IMR-90 (cell line): ENCODE results near the gene OR6J1. TPM values are rescaled to one million over a fixed set of nuclear protein-coding genes. Genes with fewer than 3 reads are reported as not detected.
A peak's percentile ranks its signal among the peaks of the same experiment; 100 is the strongest.

Experiments used
- ATAC-seq: fragments of 200-7000 bp; cut with Tn5 transposase; 2 replicates; pipeline ENCODE4 v1.9.1; 2020; ENCODE audit warnings: low read depth, mild to moderate bottlenecking, moderate library complexity
- BruUV-seq: library from RNA; stranded (reverse); fragments of 400-500 nt; replicated peaks from 2 replicates; lab custom pipeline; 2021; lab: Mats Ljungman, UMichigan
- CTCF ChIA-PET: fragments of 300-600 bp; formaldehyde crosslinking; extraction: SDS; loops from one replicate; lab custom pipeline; 2021; ENCODE audit warnings: antibody characterized with exemption; lab: Yijun Ruan, JAX
- POLR2A ChIA-PET: fragments of 300-600 bp; sonication (Branson Sonifier 250); formaldehyde crosslinking; loops from one replicate; lab custom pipeline; 2022; ENCODE audit warnings: antibody characterized with exemption; ENCODE audit not compliant: unreplicated experiment; lab: Charles Lee
- DNase-seq: peaks from one replicate; pipeline ENCODE4 v3.0.0; 2013
- H2AFZ ChIP-seq: replicated peaks from 2 replicates; pipeline ENCODE3; 2013; ENCODE audit warnings: low read length, mild to moderate bottlenecking; ENCODE audit not compliant: poor library complexity
- H2AK5ac ChIP-seq: 2 replicates; pipeline ENCODE4 v1.6.1; 2013; ENCODE audit warnings: low read depth, low read length, inconsistent platforms
- H2AK9ac ChIP-seq: replicated peaks from 2 replicates; pipeline ENCODE3; 2013; ENCODE audit warnings: mild to moderate bottlenecking, low read depth, low read length, moderate library complexity; ENCODE audit not compliant: poor library complexity
- H2BK120ac ChIP-seq: 2 replicates; pipeline ENCODE4 v1.6.1; 2013; ENCODE audit warnings: low read depth, low read length, inconsistent platforms
- H2BK15ac ChIP-seq: 3 replicates; pipeline ENCODE4 v1.6.1; 2013; ENCODE audit warnings: low read depth, low read length, inconsistent platforms
- H2BK20ac ChIP-seq: 2 replicates; pipeline ENCODE4 v1.6.1; 2013; ENCODE audit warnings: low read depth, mild to moderate bottlenecking, inconsistent platforms, low read length, moderate library complexity
- H2BK5ac ChIP-seq: 2 replicates; pipeline ENCODE4 v1.6.1; 2013; ENCODE audit warnings: mild to moderate bottlenecking, low read depth, low read length, inconsistent platforms; ENCODE audit not compliant: poor library complexity, severe bottlenecking
- H3K14ac ChIP-seq: replicated peaks from 2 replicates; pipeline ENCODE4 v1.6.1; 2013; ENCODE audit warnings: low read depth, low read length, inconsistent platforms
- H3K18ac ChIP-seq: 2 replicates; pipeline ENCODE4 v1.6.1; 2013; ENCODE audit warnings: low read depth, low read length, control low read depth
- H3K23ac ChIP-seq: 2 replicates; pipeline ENCODE4 v1.6.1; 2013; ENCODE audit warnings: low read depth, low read length, inconsistent platforms
- H3K27ac ChIP-seq: 2 replicates; pipeline ENCODE4 v1.5.1; 2013; ENCODE audit warnings: mild to moderate bottlenecking, control low read depth, low read length; ENCODE audit not compliant: insufficient read depth
- H3K27me3 ChIP-seq: 2 replicates; pipeline ENCODE4 v1.6.1; 2013; ENCODE audit warnings: low read length; ENCODE audit not compliant: control insufficient read depth, insufficient read depth
- H3K36me3 ChIP-seq: 2 replicates; pipeline ENCODE4 v1.6.1; 2013; ENCODE audit warnings: low read length, mixed read lengths; ENCODE audit not compliant: control insufficient read depth, insufficient read depth
- H3K4ac ChIP-seq: 2 replicates; pipeline ENCODE4 v1.6.1; 2013; ENCODE audit warnings: low read depth, low read length, inconsistent platforms
- H3K4me1 ChIP-seq: 2 replicates; pipeline ENCODE4 v1.6.1; 2013; ENCODE audit warnings: low read length, mixed read lengths; ENCODE audit not compliant: control insufficient read depth, insufficient read depth
- H3K4me2 ChIP-seq: 2 replicates; pipeline ENCODE4 v1.6.1; 2013; ENCODE audit warnings: low read depth, mild to moderate bottlenecking, control low read depth, low read length, moderate library complexity
- H3K4me3 ChIP-seq: 2 replicates; pipeline ENCODE4 v1.5.1; 2013; ENCODE audit warnings: low read depth, mild to moderate bottlenecking, control low read depth, low read length, moderate library complexity; ENCODE audit not compliant: insufficient read depth
- H3K56ac ChIP-seq: 2 replicates; pipeline ENCODE4 v1.6.1; 2013; ENCODE audit warnings: low read length, inconsistent platforms; ENCODE audit not compliant: insufficient read depth; ENCODE audit errors: extremely low read depth
- H3K79me1 ChIP-seq, 2 experiments: 2 replicates each; pipeline ENCODE4 v1.6.1; 2013; ENCODE audit warnings: low read length in 2 of 2, inconsistent platforms in 1 of 2, low read depth in 1 of 2
- H3K9ac ChIP-seq: 2 replicates; pipeline ENCODE4 v1.6.1; 2013; ENCODE audit warnings: low read depth, low read length, control low read depth
- H3K9me1 ChIP-seq: 2 replicates; pipeline ENCODE4 v1.6.1; 2013; ENCODE audit warnings: low read length, inconsistent platforms; ENCODE audit not compliant: insufficient read depth
- H3K9me3 ChIP-seq: 2 replicates; pipeline ENCODE4 v1.6.1; 2013; ENCODE audit warnings: low read length; ENCODE audit not compliant: control insufficient read depth, insufficient read depth
- H4K20me1 ChIP-seq: 2 replicates; pipeline ENCODE4 v1.6.1; 2013; ENCODE audit warnings: low read length, inconsistent platforms; ENCODE audit not compliant: insufficient read depth
- H4K5ac ChIP-seq: 2 replicates; pipeline ENCODE4 v1.6.1; 2013; ENCODE audit warnings: mild to moderate bottlenecking, low read depth, low read length, control low read depth
- H4K8ac ChIP-seq, 2 experiments: 2 replicates each; pipeline ENCODE4 v1.6.1; 2013; ENCODE audit warnings: low read depth in 2 of 2, low read length in 2 of 2, control low read depth in 1 of 2, inconsistent platforms in 1 of 2
- H4K91ac ChIP-seq: 2 replicates; pipeline ENCODE4 v1.6.1; 2013; ENCODE audit warnings: low read depth, low read length, inconsistent platforms; ENCODE audit not compliant: insufficient read depth
- BHLHE40 ChIP-seq: fragments of 150-350 bp; IDR thresholded peaks from 2 replicates; pipeline ENCODE4 v1.6.1; 2016; ENCODE audit warnings: mild to moderate bottlenecking, low read depth, low read length
- CHD1 ChIP-seq: IDR thresholded peaks from 2 replicates; pipeline ENCODE4 v1.6.1; 2012; ENCODE audit warnings: low read depth, low read length, improper control_type of control experiment
- FOS ChIP-seq: fragments of 150-350 bp; IDR thresholded peaks from 2 replicates; pipeline ENCODE4 v1.6.1; 2016; ENCODE audit warnings: low read depth, low read length
- MXI1 ChIP-seq: IDR thresholded peaks from 2 replicates; pipeline ENCODE4 v1.6.1; 2012; ENCODE audit warnings: low read depth, mild to moderate bottlenecking, low read length, moderate library complexity, borderline replicate concordance
- RAD21 ChIP-seq: IDR thresholded peaks from 2 replicates; pipeline ENCODE4 v1.6.1; 2012; ENCODE audit warnings: low read length, improper control_type of control experiment
- RCOR1 ChIP-seq: IDR thresholded peaks from 2 replicates; pipeline ENCODE4 v1.6.1; 2012; ENCODE audit warnings: mild to moderate bottlenecking, low read length, improper control_type of control experiment; ENCODE audit not compliant: insufficient replicate concordance
- RFX5 ChIP-seq: IDR thresholded peaks from 2 replicates; pipeline ENCODE4 v1.8.0; 2012; ENCODE audit warnings: low read depth, mild to moderate bottlenecking, low read length, moderate library complexity
- WGBS, 2 experiments: methylation state at CpG; one replicate each; pipeline versions ENCODE4 v1.1.5 to v1.1.7; 2013; ENCODE audit warnings: missing lambda C conversion rate in 2 of 2; ENCODE audit not compliant: insufficient read length in 1 of 2; ENCODE audit errors: extremely low coverage in 2 of 2; 5-methylcytosine and 5-hydroxymethylcytosine counted together
- dilution Hi-C: fragments of 300-500 bp; cut with HindIII; formaldehyde crosslinking; loops from one replicate; pipeline ENCODE4 v1.14.3; 2018; ENCODE audit warnings: low sequenced_read_pairs; ENCODE audit not compliant: unreplicated experiment
- in situ Hi-C: fragments of 300-500 bp; cut with MboI; formaldehyde crosslinking; loops from 3 replicates; pipeline ENCODE4 v1.14.3; 2019; ENCODE audit warnings: low sequenced_read_pairs, inconsistent platforms, mixed read lengths
- intact Hi-C: fragments of 100-400 bp; cut with micrococcal nuclease; formaldehyde crosslinking; loops from 2 replicates; pipeline ENCODE4 v1.10.0; 2022
- polyA plus RNA-seq, 3 experiments: library from polyadenylated mRNA; depleted of rRNA; stranded (reverse); fragments of >200 nt; gene quantifications; 2 replicates each; pipeline ENCODE4 v1.2.3, GENCODE V29; 2012; ENCODE audit warnings: low replicate concordance in 1 of 3
- total RNA-seq: library from RNA; depleted of rRNA; stranded (reverse); fragments of >200 nt; gene quantifications from 2 replicates; pipeline ENCODE4 v1.2.3, GENCODE V29; 2012
- TF ChIP-seq, protein P1 (sequence below): fragments of 150-350 bp; IDR thresholded peaks from 2 replicates; pipeline ENCODE4 v1.6.1; 2017; ENCODE audit warnings: mild to moderate bottlenecking, antibody characterized with exemption, low read length, low read depth
- TF ChIP-seq, protein P2 (sequence below): fragments of 150-350 bp; IDR thresholded peaks from 2 replicates; pipeline ENCODE4 v1.6.1; 2016; ENCODE audit warnings: low read depth, mild to moderate bottlenecking, low read length, moderate library complexity, borderline replicate concordance
- TF ChIP-seq, protein P3 (sequence below): conservative IDR thresholded peaks from 2 replicates; pipeline ENCODE4 v1.5.1; 2012; ENCODE audit warnings: mild to moderate bottlenecking, low read depth, low read length, improper control_type of control experiment

OR6J1 gene
- total and polyA plus RNA-seq, 2 of the 4 experiments (the other 2 are of a cell fraction): not detected

DNA sequence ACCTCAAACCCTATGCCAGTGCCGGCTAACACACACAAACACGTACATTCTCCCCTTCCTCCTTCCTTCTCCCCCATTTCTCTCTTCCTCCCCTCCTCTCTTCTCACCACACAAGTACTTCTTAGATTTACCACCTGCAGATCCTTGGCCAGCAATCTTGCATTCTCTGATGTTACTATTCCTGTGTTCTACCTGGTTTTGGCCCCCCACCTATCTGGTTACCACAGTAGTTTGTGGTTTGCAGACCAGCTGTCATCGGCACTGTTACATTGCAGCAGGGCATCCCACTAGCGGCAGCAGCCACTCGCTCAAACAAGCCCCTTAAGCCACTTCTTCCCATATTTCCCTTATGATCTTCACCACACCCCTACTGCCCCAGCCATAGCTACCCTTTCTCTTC, 42.2 kb downstream of the OR6J1 start:
- no peaks in the 10 kb centered on the region; the same call in 1 of the 2 replicates for H4K20me1 ChIP-seq
- H2BK120ac ChIP-seq: no peak overlapping the region
- DNase-seq (no peak), ATAC-seq (no peak)
- no peak overlapping the region for H2AK9ac ChIP-seq
- H3K9me1 ChIP-seq: peaks cover 22% of the 10 kb centered on the region
- 0 out of 2 replicates have a peak overlapping the region, but pooled peaks have one; percentile 68 for H3K4ac ChIP-seq
- no peak overlapping the region for H3K56ac ChIP-seq
- no peak overlapping the region for H2BK20ac ChIP-seq
- H4K8ac ChIP-seq: no peak overlapping the region
- no peak overlapping the region for H3K18ac ChIP-seq
- H2AK5ac ChIP-seq: peak overlapping the region; percentile 53; the same call in 1 of the 2 replicates
- ChIA-PET CTCF (interaction anchor here (1.4 kb wide), 1 partner anchor 32 kb away, joined by 3 read pairs; no protein-coding TSS in a partner anchor), POLR2A (no interaction called here)
- no peak overlapping the region for H4K5ac ChIP-seq
- TF ChIP-seq MXI1 (no peak), BHLHE40 (no peak), RCOR1 (no peak), RAD21 (no peak), FOS (no peak), CHD1 (no peak), RFX5 (no peak)
- TF ChIP-seq, protein P1, sequence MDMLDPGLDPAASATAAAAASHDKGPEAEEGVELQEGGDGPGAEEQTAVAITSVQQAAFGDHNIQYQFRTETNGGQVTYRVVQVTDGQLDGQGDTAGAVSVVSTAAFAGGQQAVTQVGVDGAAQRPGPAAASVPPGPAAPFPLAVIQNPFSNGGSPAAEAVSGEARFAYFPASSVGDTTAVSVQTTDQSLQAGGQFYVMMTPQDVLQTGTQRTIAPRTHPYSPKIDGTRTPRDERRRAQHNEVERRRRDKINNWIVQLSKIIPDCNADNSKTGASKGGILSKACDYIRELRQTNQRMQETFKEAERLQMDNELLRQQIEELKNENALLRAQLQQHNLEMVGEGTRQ: no peak
- TF ChIP-seq, protein P2, sequence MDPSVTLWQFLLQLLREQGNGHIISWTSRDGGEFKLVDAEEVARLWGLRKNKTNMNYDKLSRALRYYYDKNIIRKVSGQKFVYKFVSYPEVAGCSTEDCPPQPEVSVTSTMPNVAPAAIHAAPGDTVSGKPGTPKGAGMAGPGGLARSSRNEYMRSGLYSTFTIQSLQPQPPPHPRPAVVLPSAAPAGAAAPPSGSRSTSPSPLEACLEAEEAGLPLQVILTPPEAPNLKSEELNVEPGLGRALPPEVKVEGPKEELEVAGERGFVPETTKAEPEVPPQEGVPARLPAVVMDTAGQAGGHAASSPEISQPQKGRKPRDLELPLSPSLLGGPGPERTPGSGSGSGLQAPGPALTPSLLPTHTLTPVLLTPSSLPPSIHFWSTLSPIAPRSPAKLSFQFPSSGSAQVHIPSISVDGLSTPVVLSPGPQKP: no peak
- TF ChIP-seq, protein P3, sequence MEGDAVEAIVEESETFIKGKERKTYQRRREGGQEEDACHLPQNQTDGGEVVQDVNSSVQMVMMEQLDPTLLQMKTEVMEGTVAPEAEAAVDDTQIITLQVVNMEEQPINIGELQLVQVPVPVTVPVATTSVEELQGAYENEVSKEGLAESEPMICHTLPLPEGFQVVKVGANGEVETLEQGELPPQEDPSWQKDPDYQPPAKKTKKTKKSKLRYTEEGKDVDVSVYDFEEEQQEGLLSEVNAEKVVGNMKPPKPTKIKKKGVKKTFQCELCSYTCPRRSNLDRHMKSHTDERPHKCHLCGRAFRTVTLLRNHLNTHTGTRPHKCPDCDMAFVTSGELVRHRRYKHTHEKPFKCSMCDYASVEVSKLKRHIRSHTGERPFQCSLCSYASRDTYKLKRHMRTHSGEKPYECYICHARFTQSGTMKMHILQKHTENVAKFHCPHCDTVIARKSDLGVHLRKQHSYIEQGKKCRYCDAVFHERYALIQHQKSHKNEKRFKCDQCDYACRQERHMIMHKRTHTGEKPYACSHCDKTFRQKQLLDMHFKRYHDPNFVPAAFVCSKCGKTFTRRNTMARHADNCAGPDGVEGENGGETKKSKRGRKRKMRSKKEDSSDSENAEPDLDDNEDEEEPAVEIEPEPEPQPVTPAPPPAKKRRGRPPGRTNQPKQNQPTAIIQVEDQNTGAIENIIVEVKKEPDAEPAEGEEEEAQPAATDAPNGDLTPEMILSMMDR: no peak
- dilution Hi-C loops (no loop called here), intact Hi-C loops (no loop called here), in situ Hi-C loops (no loop called here)
- no peak overlapping the region for H3K27ac ChIP-seq
- no peak overlapping the region for H3K4me3 ChIP-seq
- H2BK15ac ChIP-seq: no peak overlapping the region
- no peaks in the 10 kb centered on the region for H3K9me3 ChIP-seq
- H3K4me2 ChIP-seq: no peak overlapping the region
- peak overlapping the region; percentile 4 for H2BK5ac ChIP-seq
- BruUV-seq: no TSS peak
- no peak overlapping the region for H3K9ac ChIP-seq
- peaks cover 7% of the 10 kb centered on the region for H3K4me1 ChIP-seq
- 90 to 100% methylated on average over 1 to 2 of the region's 5 CpGs for WGBS, 2 experiments
- peaks cover 13 to 31% of the 10 kb centered on the region in 2 experiments for H3K79me1 ChIP-seq
- H2AFZ ChIP-seq: no peak overlapping the region
- no peak overlapping the region for H3K14ac ChIP-seq
- no peak overlapping the region for H4K91ac ChIP-seq
- peaks cover 43% of the 10 kb centered on the region for H3K36me3 ChIP-seq
- no peaks in the 10 kb centered on the region for H3K27me3 ChIP-seq
- H3K23ac ChIP-seq: no peak overlapping the region
